ENCODE measurements around the gene PLGRKT.
"Not testable (repeated sequence)": the region's sequence is repeated elsewhere in the genome, so short reads cannot be mapped to it uniquely, and the experiment has no call there.

DNA sequence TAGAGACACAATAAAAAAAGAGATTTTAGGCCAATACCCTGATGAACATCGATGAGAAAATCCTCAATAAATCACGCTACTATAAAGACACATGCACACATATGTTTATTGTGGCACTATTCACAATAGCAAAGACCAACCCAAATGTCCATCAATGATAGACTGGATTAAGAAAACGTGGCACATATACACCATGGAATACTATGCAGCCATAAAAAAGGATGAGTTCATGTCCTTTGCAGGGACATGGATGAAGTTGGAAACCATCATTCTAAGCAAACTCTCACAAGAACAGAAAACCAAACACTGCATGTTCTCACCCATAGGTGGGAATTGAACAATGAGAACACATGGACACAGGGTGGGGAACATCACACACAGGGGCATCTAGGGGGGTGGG, 106.4 kb downstream of the PLGRKT start:
- not testable (repeated sequence) for TF ChIP-seq CTCF, POLR2A (IDR thresholded peaks at IDR 0.05)

Data from uterus (tissue), 2 donors.